ENCODE data around the gene TCOF1.

The TCOF1 gene

GRCh38 chr5:150407096-150407720, 49.7 kb downstream of the TCOF1 start:
- DNase-seq (ENCODE audit: low spot score), result no peak
- no peak for TF ChIP-seq CTCF (IDR thresholded peaks at IDR 0.05; ENCODE audit: extremely low read depth, missing control alignments)

GRCh38 chr5:150408231-150408943, 50.9 kb downstream of the TCOF1 start:
- DNase-seq (ENCODE audit: low spot score), result no peak
- TF ChIP-seq CTCF (IDR thresholded peaks at IDR 0.05; ENCODE audit: extremely low read depth, missing control alignments), result no peak

GRCh38 chr5:150409638-150410523, 52.4 kb downstream of the TCOF1 start:
- DNase-seq (ENCODE audit: low spot score), result peak; percentile 68
- no peak for TF ChIP-seq CTCF (IDR thresholded peaks at IDR 0.05; ENCODE audit: extremely low read depth, missing control alignments)

- no peak for DNase-seq (ENCODE audit: low spot score)
- no peak for TF ChIP-seq CTCF (IDR thresholded peaks at IDR 0.05; ENCODE audit: extremely low read depth, missing control alignments)
Observed at GRCh38 chr5:150410524-150411244, 53.2 kb downstream of the TCOF1 start.

GRCh38 chr5:150411245-150411979, 53.9 kb downstream of the TCOF1 start:
- DNase-seq (ENCODE audit: low spot score), result no peak
- TF ChIP-seq CTCF (IDR thresholded peaks at IDR 0.05; ENCODE audit: extremely low read depth, missing control alignments), result no peak

GRCh38 chr5:150412319-150413175, 55.0 kb downstream of the TCOF1 start, which contains the start of gene CD74:
Gene CD74, minus strand, starts transcription at chr5:150412910. Its CDS starts 161 bp downstream, at chr5:150412749.
- peak; percentile 88 for DNase-seq (ENCODE audit: low spot score)

More at GRCh38 chr5:150412319-150413175, 55.0 kb downstream of the TCOF1 start, which contains the start of gene CD74:
- TF ChIP-seq CTCF (IDR thresholded peaks at IDR 0.05; ENCODE audit: extremely low read depth, missing control alignments), result no peak
